ENCODE data around the gene NLRP2B. TPM values are rescaled to one million over a fixed set of nuclear protein-coding genes. Genes with fewer than 3 reads are reported as not detected.

Gene NLRP2B
- not detected for total RNA-seq

GRCh38 chrX:57680160-57680559 lies at the start of gene NLRP2B:
Gene NLRP2B, minus strand, starts transcription at chrX:57680260.

Other genes with a start within 250 kb of the NLRP2B start
- 16.8 TPM for gene ZXDB, start 88.2 kb downstream of the NLRP2B start, total RNA-seq
- gene ZXDA, start 230.2 kb upstream of the NLRP2B start, total RNA-seq, result 15.6 TPM

Data from camera-type eye (tissue), 1 donor.